Upper lobe of left lung (tissue), 6 donors: ENCODE results near the gene RCC1. TPM values are rescaled to one million over a fixed set of nuclear protein-coding genes. Genes with fewer than 3 reads are reported as not detected.

Experiments used
- ATAC-seq, 2 donors: fragments of 200-7000 bp; cut with Tn5 transposase; one replicate each; pipeline ENCODE4 v1.9.1; 2022; ENCODE audit warnings: mild to moderate bottlenecking in 2 of 2, moderate library complexity in 2 of 2; ENCODE audit not compliant: low FRiP score in 2 of 2
- DNase-seq, 2 donors: peaks; one replicate each; pipeline ENCODE4 v3.0.0-alpha.2; 2019 to 2020
- H3K27ac ChIP-seq, 4 donors: fragments of 200-600 bp; sonication (generic); one replicate each; pipeline ENCODE4 v1.5.1; 2016 to 2019
- H3K27me3 ChIP-seq, 4 donors: fragments of 200-600 bp; sonication (generic); one replicate each; pipeline ENCODE4 v1.5.1; 2017 to 2019
- H3K36me3 ChIP-seq, 4 donors: fragments of 200-600 bp; sonication (generic); one replicate each; pipeline ENCODE4 v1.5.1; 2016 to 2019
- H3K4me1 ChIP-seq, 4 donors: fragments of 200-600 bp; sonication (generic); one replicate each; pipeline ENCODE4 v1.5.1; 2018 to 2019
- H3K4me3 ChIP-seq, 4 donors: fragments of 200-600 bp; sonication (generic); one replicate each; pipeline ENCODE4 v1.5.1; 2017 to 2019; ENCODE audit warnings: mild to moderate bottlenecking in 2 of 4, moderate library complexity in 1 of 4
- H3K9me3 ChIP-seq, 4 donors: fragments of 200-600 bp; sonication (generic); one replicate each; pipeline ENCODE4 v1.5.1; 2018 to 2019
- CTCF ChIP-seq, 6 experiments: fragments of 450-650 bp in 4 of 6; fragments of 200-600 bp in 2 of 6; sonication (generic) in 2 of 6; IDR thresholded peaks; one replicate each; pipeline ENCODE4 v1.5.1; 2016 to 2019; ENCODE audit warnings: antibody characterized with exemption in 6 of 6
- EP300 ChIP-seq, 4 donors: sonication (generic); formaldehyde crosslinking; IDR thresholded peaks; one replicate each; pipeline ENCODE4 v1.5.1; 2017; ENCODE audit warnings: antibody characterized with exemption in 4 of 4, control low read depth in 2 of 4
- POLR2A ChIP-seq, 4 donors: fragments of 450-650 bp; IDR thresholded peaks; one replicate each; pipeline ENCODE4 v1.5.1; 2016 to 2017; ENCODE audit warnings: antibody characterized with exemption in 4 of 4, mild to moderate bottlenecking in 2 of 4
- POLR2AphosphoS5 ChIP-seq, 2 donors: sonication (generic); formaldehyde crosslinking; IDR thresholded peaks; one replicate each; pipeline ENCODE4 v1.5.1; 2017; ENCODE audit warnings: antibody characterized with exemption in 2 of 2
- WGBS, 2 donors: methylation state at CpG; one replicate each; pipeline ENCODE4 v1.1.5; 2017 to 2018; 5-methylcytosine and 5-hydroxymethylcytosine counted together
- total RNA-seq, 6 donors: library from RNA; depleted of rRNA in 4 of 6; stranded (reverse); fragments of >200 nt in 4 of 6; gene quantifications; one replicate each; pipeline versions ENCODE4 v1.1.0 to v1.2.1, GENCODE V29; 2016 to 2021
- donor health status: DM: no; HTN: no; CAD: no; lungs with moderate emphysema.
- donor health status: DM: no; HTN: yes; CAD: no; lungs with severe emphysema.

Gene RCC1
- total RNA-seq, 6 donors from 2014 or later, result 17.6 to 32.7 (median 20.1) TPM

- ATAC-seq (no peak), DNase-seq (no peak)
- Histone ChIP-seq H3K27ac (peak overlapping the region; percentile 83 to 90 (median 87)), H3K4me1 (peaks cover 41 to 56% (median 52%) of the 10 kb centered on the region in 4 donors), H3K9me3 (no peaks in the 10 kb centered on the region), H3K4me3 (peak overlapping the region; percentile 64 to 93 (median 72)), H3K36me3 (peaks cover 22 to 46% (median 30%) of the 10 kb centered on the region in 4 donors), H3K27me3 (no peaks in the 10 kb centered on the region)
- 4 to 5% methylated on average over 11 of the region's 11 CpGs for WGBS, 2 donors
- no peak for TF ChIP-seq CTCF (IDR thresholded peaks at IDR 0.05)
- no peak for TF ChIP-seq POLR2AphosphoS5 (IDR thresholded peaks at IDR 0.05)
- no peak for TF ChIP-seq POLR2A (IDR thresholded peaks at IDR 0.05)
- TF ChIP-seq EP300 (IDR thresholded peaks at IDR 0.05), result no peak
Observed at GRCh38 chr1:28507247-28507645, 1.4 kb downstream of the RCC1 start.

GRCh38 chr1:28507646-28508434, 2.0 kb downstream of the RCC1 start:
- 20 to 29% methylated on average over 10 of the region's 10 CpGs for WGBS, 2 donors

GRCh38 chr1:28508435-28508754, 2.6 kb downstream of the RCC1 start:
- no peak for ATAC-seq
- peak overlapping the region in 3 of 4 donors; percentile 71 to 93 (median 73) for H3K4me3 ChIP-seq
- WGBS, 2 donors, result 22 to 25% methylated on average over 5 of the region's 5 CpGs
- no peak for DNase-seq
- H3K27ac ChIP-seq, result peak overlapping the region; percentile 62 to 90 (median 87)
- H3K4me1 ChIP-seq, result peaks cover 43 to 68% (median 52%) of the 10 kb centered on the region in 4 donors
- peaks cover 25 to 58% (median 40%) of the 10 kb centered on the region in 4 donors for H3K36me3 ChIP-seq
- H3K27me3 ChIP-seq, result no peaks in the 10 kb centered on the region
- TF ChIP-seq POLR2A (IDR thresholded peaks at IDR 0.05) (no peak), CTCF (IDR thresholded peaks at IDR 0.05) (no peak), EP300 (IDR thresholded peaks at IDR 0.05) (no peak), POLR2AphosphoS5 (IDR thresholded peaks at IDR 0.05) (no peak)
- no peaks in the 10 kb centered on the region for H3K9me3 ChIP-seq

More at GRCh38 chr1:28507646-28508434, 2.0 kb downstream of the RCC1 start:
- ATAC-seq (no peak), DNase-seq (no peak)
- H3K36me3 ChIP-seq, result peaks cover 22 to 52% (median 35%) of the 10 kb centered on the region in 4 donors
- no peaks in the 10 kb centered on the region for H3K9me3 ChIP-seq
- peak overlapping the region; percentile 62 to 90 (median 87) for H3K27ac ChIP-seq
- H3K27me3 ChIP-seq, result no peaks in the 10 kb centered on the region
- peaks cover 43 to 62% (median 52%) of the 10 kb centered on the region in 4 donors for H3K4me1 ChIP-seq
- TF ChIP-seq CTCF (IDR thresholded peaks at IDR 0.05) (no peak), EP300 (IDR thresholded peaks at IDR 0.05) (no peak), POLR2A (IDR thresholded peaks at IDR 0.05) (no peak), POLR2AphosphoS5 (IDR thresholded peaks at IDR 0.05) (no peak)
- H3K4me3 ChIP-seq, result peak overlapping the region; percentile 64 to 93 (median 72)

GRCh38 chr1:28509705-28510272, 3.9 kb downstream of the RCC1 start:
- Histone ChIP-seq H3K27ac (peak overlapping the region; percentile 38 to 90 (median 76)), H3K4me3 (peak overlapping the region in 1 of 4 donors; percentile 93), H3K9me3 (no peaks in the 10 kb centered on the region), H3K4me1 (peaks cover 43 to 68% (median 52%) of the 10 kb centered on the region in 4 donors), H3K27me3 (no peaks in the 10 kb centered on the region), H3K36me3 (peaks cover 29 to 72% (median 49%) of the 10 kb centered on the region in 4 donors)
- WGBS, 2 donors, result 57 to 64% methylated on average over 5 to 8 of the region's 8 CpGs
- TF ChIP-seq CTCF (IDR thresholded peaks at IDR 0.05), result no peak
- TF ChIP-seq EP300 (IDR thresholded peaks at IDR 0.05), result no peak
- TF ChIP-seq POLR2AphosphoS5 (IDR thresholded peaks at IDR 0.05), result no peak
- TF ChIP-seq POLR2A (IDR thresholded peaks at IDR 0.05), result no peak
- DNase-seq, result no peak
- no peak for ATAC-seq
